Measurements from ENCODE around the gene AQP9.

AQP9 gene

DNA sequence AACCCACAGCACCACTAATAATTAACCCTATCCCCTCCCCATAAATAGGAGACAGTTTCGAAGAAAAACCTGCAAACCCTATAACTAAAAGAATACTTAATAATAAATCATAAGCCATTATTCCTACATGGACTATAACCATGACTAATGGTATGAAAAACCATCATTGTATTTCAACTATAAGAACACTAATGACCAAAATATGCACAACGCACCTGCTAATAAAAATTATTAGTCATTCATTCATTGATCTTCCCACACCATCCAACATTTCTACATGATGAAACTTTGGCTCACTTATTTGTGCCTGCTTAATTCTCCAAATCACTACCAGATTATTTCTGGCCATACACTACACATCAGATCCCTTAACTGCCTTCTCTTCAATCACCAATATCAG is 16.6 kb downstream of the AQP9 start:
- TF ChIP-seq, protein P1, sequence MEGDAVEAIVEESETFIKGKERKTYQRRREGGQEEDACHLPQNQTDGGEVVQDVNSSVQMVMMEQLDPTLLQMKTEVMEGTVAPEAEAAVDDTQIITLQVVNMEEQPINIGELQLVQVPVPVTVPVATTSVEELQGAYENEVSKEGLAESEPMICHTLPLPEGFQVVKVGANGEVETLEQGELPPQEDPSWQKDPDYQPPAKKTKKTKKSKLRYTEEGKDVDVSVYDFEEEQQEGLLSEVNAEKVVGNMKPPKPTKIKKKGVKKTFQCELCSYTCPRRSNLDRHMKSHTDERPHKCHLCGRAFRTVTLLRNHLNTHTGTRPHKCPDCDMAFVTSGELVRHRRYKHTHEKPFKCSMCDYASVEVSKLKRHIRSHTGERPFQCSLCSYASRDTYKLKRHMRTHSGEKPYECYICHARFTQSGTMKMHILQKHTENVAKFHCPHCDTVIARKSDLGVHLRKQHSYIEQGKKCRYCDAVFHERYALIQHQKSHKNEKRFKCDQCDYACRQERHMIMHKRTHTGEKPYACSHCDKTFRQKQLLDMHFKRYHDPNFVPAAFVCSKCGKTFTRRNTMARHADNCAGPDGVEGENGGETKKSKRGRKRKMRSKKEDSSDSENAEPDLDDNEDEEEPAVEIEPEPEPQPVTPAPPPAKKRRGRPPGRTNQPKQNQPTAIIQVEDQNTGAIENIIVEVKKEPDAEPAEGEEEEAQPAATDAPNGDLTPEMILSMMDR (IDR thresholded peaks at IDR 0.05; ENCODE audit: low read depth, low read length), result no peak
- no peak for DNase-seq (ENCODE audit: low read depth in 2 of 2)
- no peak overlapping the region for H3K4me3 ChIP-seq (replicated peaks in 1 of 2; ENCODE audit: low read depth in 2 of 2, low read length in 2 of 2)

DNA sequence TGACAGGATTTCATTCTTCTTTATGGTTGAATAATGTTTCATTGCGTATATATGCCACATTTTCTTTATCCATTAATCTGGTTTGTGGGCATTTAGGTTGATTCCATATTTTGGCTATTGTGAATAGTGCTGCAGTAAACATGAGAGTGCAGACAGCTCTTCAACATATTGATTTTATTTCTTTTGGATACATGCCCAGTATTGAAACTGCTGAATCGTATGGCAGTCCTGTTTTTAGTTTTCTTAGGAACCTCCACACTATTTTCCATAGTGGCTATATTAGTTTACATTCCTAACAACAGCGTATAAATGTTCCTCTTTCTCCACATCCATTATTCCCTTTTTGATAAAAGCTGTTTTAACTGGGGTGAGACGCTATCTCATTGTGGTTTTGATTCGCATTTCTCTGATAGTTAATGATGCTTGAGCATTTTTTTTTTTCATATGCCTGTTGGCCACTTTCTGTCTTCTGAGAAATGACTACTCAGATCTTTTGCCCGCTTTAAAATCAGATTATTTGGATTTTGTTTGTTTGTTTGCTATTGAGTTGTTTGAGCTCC is 21.7 kb downstream of the AQP9 start:
- H3K4me3 ChIP-seq (replicated peaks in 1 of 2; ENCODE audit: low read depth in 2 of 2, low read length in 2 of 2), result no peak overlapping the region
- no peak for DNase-seq (ENCODE audit: low read depth in 2 of 2)
- TF ChIP-seq, protein P1 (IDR thresholded peaks at IDR 0.05; ENCODE audit: low read depth, low read length), result no peak

DNA sequence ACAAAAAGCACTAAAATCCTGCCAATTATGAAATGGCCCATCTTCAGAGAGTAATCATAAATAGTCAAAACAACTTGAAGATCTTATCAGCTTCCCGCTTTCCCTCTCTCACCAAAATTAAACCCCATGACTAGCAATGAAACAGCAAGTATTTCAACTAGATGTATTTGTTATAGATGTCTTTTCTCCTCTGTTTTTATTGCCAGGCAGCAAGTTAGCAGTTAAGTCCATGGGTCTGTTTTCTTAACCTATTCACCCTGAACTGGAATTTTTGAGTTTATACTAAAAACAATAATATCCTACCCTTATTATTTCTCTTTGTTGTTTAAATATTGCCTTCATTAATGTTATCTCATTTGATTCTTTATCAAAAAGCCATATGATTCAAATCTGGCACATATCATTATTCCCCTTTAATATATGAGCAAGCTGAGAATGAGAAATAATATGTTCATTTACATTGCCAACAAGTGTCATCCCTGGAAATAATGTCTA is 23.3 kb downstream of the AQP9 start:
- TF ChIP-seq, protein P1 (IDR thresholded peaks at IDR 0.05; ENCODE audit: low read depth, low read length), result no peak
- no peak for DNase-seq (ENCODE audit: low read depth in 2 of 2)
- no peak overlapping the region for H3K4me3 ChIP-seq (replicated peaks in 1 of 2; ENCODE audit: low read depth in 2 of 2, low read length in 2 of 2)

DNA sequence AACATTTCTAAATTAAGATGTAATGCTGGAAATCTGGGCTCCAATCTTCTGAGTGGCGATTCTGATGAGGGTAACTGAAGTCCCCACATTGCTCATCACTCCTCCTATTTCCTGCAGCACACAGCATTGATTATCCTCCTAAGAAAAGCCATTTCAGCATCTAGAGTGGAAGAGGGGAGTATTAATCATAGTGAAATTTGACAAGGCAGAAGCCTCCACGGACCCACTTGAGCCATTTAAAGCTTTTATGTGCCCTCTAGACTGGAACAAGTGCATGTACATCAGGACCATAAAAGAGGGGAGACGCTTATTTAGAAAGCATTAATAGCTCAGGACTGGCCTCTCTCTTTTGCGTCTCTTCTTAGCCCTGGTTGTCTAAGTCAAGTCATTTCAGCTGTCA is 25.8 kb downstream of the AQP9 start:
- H3K4me3 ChIP-seq (replicated peaks in 1 of 2; ENCODE audit: low read depth in 2 of 2, low read length in 2 of 2), result no peak overlapping the region
- DNase-seq (ENCODE audit: low read depth in 2 of 2), result no peak
- TF ChIP-seq, protein P1 (IDR thresholded peaks at IDR 0.05; ENCODE audit: low read depth, low read length), result no peak

DNA sequence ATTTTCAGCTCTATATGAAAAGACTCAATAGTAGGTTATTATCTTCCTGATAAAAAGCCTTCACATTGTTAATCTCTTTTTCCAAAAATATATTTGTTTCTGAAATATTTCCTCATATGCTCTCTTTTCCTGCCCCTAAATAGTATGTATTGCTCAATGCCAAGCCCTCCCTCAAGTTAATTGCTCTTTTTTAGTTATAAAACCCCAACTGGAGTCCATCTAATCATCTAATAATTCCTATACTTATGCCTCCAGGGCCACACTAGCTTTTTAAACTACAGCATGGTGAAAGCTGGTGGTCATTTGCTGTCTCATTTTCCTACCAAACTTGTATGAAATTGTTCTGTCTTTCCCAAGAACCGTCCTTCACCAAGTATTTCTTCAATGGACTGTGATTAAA is 26.7 kb downstream of the AQP9 start:
- no peak overlapping the region for H3K4me3 ChIP-seq (replicated peaks in 1 of 2; ENCODE audit: low read depth in 2 of 2, low read length in 2 of 2)
- TF ChIP-seq, protein P1 (IDR thresholded peaks at IDR 0.05; ENCODE audit: low read depth, low read length), result no peak
- no peak for DNase-seq (ENCODE audit: low read depth in 2 of 2)

DNA sequence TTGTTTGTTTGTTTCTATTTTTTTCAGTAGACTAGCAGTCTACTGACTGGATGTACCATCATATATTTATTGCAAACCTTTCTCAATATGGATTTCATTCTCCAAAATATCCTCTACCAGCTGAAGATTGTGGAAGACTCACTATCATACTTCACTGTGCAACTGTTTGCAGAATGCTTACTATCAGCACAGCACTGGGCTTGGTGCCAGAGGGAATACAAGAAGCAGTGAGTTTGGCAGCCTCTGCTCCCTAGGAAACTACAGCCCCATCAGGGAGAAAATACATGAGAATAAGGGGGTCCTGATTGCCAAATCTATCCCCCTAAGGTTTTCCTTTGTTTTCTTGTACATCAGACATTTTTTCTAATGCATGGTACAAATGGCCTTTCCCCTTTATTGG is 27.5 kb downstream of the AQP9 start:
- DNase-seq (ENCODE audit: low read depth in 2 of 2), result peak; percentile 37 to 82
- TF ChIP-seq, protein P1 (IDR thresholded peaks at IDR 0.05; ENCODE audit: low read depth, low read length), result no peak
- H3K4me3 ChIP-seq (replicated peaks in 1 of 2; ENCODE audit: low read depth in 2 of 2, low read length in 2 of 2), result no peak overlapping the region
